ENCODE results near the gene COL18A1. TPM values are rescaled to one million over a fixed set of nuclear protein-coding genes. Genes with fewer than 3 reads are reported as not detected.

Gene COL18A1
- total and polyA plus RNA-seq, 2 of the 8 experiments (the other 6 are each of a cell fraction or from before 2014, with no cell fraction given): 145 to 201 TPM

DNA sequence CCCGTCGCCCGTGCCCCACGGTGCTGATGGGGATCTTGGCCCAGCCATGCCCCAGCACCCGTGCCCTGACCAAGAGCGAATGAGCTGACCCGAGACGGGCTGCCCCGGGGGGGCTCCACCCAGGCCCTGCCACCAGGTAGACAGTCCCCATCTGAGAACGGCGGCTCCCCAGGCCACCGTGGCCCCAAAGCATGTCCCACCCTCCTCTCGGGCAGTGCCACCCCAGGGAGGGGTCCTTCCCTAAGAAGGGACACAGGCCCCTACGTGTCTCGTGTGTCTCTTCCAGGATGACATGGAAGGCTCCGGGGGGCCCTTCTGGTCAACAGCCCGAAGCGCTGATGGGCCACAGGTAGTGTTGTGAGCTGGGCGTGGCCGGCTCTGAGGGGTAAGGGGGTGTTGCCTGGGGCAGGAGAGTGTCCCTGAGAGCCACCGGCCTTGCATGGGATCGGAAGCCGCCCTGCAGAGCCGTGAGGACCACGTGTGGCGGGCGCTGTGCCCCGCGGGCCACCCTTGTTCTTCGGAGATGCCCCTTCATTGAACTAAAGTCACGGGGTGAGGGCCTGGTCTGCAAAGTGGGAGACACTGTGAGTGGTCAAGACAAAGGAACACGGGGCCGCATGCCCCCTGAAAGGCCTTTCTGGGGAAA lies 82.3 kb downstream of the COL18A1 start (continued):
- TF ChIP-seq CHD7 (IDR thresholded peaks at IDR 0.05; ENCODE audit: insufficient replicate concordance, low read length) (no peak), EGR1 (IDR thresholded peaks at IDR 0.05; ENCODE audit: borderline replicate concordance, low read depth, low read length) (no peak), CHD2 (IDR thresholded peaks at IDR 0.05; ENCODE audit: low read length) (no peak), SAP30 (IDR thresholded peaks at IDR 0.05; ENCODE audit: insufficient read depth, insufficient replicate concordance, low read length) (no peak), RNF2 (IDR thresholded peaks at IDR 0.05; ENCODE audit: borderline replicate concordance, low read depth, low read length, missing control alignments, poor library complexity, severe bottlenecking) (no peak)
- TF ChIP-seq, protein P1, sequence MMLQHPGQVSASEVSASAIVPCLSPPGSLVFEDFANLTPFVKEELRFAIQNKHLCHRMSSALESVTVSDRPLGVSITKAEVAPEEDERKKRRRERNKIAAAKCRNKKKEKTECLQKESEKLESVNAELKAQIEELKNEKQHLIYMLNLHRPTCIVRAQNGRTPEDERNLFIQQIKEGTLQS (IDR thresholded peaks at IDR 0.05; ENCODE audit: insufficient read depth, low read depth, low read length): no peak

Data from H1 (cell line).